ENCODE data around the gene NOVA2.

NOVA2 gene, protein sequence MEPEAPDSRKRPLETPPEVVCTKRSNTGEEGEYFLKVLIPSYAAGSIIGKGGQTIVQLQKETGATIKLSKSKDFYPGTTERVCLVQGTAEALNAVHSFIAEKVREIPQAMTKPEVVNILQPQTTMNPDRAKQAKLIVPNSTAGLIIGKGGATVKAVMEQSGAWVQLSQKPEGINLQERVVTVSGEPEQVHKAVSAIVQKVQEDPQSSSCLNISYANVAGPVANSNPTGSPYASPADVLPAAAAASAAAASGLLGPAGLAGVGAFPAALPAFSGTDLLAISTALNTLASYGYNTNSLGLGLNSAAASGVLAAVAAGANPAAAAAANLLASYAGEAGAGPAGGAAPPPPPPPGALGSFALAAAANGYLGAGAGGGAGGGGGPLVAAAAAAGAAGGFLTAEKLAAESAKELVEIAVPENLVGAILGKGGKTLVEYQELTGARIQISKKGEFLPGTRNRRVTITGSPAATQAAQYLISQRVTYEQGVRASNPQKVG

DNA sequence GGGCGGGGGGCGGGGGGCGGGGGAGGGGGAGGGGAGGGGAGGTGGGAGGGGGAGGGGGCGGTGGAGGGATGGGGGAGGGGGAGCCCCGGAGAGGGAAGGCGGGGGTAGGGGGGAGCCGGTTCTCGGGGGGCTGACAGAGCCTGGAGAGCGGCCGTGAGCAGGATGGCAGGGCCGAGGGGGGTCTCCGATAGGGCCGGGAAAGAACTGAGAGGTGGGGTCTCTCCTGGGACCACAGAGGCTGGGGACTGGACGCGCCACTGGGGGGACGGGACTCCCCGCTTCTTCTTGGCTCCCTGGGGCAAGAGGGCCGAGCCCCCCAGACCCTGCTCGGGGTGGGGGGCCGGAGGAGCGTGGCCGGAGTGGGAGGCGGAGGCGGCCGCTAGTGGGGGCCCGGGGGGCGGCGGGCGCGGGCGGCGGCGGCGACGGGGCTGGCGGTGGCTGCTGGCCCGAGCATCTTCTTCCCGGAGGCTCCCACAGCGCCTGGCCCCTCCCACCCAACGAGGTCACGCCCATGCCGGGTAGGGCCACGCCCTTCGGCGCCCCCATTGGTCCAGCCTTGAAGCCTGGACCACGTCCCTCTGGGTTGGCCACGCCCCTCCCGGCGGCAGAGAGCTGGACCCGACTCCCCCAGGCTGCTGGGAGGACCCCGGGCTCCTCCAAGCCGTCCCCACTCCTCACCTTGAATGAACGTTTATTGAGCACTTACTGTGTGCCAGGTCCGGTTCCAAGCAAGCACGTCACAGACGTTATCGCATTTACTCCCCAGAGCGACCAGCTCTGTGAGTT is at the start of gene NOVA2:
Gene NOVA2, minus strand, starts transcription at position 313 of the 786 bp plus-strand sequence. CDS start 514 bp downstream, outside the sequence.
- peak; percentile 59 for DNase-seq

DNA sequence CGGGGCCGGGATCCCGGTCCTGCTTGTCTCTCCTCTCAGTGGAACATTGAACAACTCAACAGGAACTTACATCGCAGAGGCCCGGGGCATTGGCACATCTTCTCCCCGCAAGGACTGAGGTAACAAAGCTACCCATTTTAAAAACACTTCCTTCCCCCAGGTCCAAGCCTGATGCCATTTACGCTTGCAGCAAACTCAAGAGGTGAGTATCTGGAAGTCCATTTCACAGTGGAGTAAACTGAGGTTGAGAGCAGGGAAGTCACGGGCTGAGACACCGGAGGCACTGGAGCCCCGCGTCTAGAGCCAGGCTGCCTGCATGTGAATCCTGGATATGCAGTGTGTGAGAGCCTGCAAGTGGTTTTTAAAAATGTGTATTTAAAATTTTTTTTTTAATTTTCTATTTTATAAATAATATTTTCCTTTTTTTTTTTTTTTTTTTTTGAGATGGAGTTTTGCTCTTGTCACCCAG is 49.7 kb upstream of the NOVA2 start:
- no peak for DNase-seq

DNA sequence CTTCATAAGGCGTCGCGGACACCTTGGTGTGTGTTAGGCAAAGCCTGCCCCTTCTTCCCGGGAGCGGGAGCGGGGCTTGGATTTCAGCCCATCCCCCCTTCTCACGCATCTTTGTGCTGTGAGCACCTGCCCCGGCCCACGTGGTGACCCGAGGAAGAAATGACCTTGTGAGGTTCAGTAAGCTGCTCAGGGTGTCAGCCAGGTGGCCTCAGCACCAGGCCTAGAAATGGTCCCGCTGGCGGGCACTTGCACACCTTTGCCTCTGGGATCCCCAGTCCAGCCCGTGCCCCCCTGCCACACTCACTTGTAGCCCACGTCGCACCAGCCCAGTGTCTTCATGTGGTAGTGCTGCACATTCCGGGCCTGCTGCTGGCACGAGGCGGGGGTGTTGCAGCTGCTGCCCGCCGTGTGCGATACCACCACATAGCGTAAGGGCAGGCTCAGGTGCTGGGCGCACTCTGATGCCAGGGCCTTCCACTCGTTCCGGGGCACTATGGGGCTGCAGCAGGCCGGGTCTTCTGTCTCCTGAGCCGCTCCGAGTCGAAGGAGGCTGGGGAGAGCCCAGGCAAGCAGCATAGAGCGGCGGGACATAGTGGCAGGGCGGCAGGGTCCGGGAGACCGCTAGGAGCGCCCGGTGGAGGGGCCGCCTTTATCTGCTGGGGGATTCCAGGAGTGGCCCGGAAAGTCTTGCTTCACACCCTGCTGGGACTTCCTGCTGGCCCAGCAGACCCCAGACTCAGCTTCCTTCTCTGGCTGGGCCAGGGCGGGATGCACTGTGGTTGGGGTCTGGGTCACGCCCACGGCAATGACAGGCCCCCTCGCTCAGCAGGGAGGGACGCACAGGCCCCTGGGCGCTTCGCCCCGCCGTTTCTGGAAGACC is 49.0 kb upstream of the NOVA2 start, which contains the start of gene PGLYRP1:
Gene PGLYRP1, minus strand, starts transcription at position 623 of the 880 bp plus-strand sequence. Its CDS starts 32 bp downstream, at position 591.
- DNase-seq = no peak

DNA sequence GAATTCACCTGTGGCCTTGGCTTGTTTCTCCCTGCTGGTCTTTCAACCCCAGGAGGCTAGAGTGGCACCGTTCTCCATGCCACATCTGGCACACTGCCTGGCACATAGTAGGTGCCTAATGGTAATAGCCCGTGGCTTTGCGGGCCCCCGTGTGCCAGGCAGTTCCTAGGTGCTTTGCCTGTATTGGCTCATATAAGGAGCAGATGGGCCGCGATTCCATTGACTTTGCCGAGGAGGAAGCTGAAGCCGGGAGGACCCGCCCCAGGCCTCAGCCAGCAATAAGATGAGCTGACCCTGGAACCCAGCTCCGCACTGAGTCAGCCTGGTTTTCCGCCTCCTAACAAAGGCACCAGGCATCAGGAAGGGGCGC is 48.4 kb upstream of the NOVA2 start:
- DNase-seq = no peak

DNA sequence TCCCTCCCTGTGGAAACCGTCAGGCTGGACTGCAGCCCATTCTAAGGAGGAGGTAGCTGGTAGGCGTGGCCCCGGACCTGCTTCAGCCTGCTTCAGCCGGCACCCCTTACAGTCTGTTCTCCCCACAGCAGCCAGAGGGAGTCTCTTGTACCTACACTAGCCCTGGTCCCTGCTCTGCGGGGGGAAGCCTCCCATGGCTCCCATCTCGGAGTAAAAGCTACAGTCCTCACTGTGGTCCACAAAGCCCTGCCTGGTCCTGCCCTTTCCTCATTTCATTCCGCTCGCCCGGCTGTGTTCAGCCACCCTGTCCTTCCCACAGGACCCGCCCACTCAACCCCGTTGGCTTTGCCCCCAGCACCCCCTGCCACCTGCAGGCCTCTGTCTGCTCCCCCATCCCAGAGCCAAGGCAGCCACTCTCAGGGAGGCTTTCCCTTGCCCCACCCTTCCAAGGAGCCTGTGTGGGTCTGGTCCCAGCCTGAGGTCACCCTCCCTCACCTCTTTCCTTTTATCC is 47.9 kb upstream of the NOVA2 start:
- DNase-seq = no peak

DNA sequence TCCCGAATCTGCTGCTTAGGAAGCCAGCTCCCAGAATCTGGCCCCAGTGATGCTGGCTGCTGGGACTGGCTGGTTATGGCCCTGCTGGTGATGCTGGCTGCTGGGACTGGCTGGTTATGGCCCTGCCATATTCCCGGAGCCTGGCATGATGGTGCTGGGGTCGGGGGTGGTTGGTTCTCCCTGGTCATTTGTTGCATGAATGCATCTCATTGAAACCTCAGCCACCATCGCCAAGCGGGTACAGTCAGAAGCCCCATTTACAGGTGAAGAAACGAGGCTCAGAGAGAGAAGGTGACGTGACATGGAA is 47.1 kb upstream of the NOVA2 start:
- no peak for DNase-seq

DNA sequence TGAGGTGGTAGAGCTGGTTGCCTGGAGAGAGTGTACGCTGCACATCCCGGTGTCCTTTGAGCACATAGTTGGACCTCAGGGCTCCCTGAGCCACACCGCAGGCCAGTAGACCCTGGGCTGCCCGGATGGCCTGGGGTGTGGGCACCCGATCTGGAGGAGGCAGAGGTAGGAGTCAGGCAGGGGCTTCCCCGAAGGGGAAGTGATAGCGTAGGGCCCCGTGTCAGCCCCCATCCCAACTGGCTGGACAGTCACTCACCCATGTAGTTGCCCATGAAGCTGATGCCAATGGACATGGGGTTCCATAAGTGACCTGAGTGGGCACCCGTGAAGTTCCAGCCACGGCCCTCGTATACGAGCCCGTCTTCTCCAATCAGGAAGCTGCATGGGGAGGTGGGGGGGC is 45.6 kb upstream of the NOVA2 start:
- DNase-seq = no peak

DNA sequence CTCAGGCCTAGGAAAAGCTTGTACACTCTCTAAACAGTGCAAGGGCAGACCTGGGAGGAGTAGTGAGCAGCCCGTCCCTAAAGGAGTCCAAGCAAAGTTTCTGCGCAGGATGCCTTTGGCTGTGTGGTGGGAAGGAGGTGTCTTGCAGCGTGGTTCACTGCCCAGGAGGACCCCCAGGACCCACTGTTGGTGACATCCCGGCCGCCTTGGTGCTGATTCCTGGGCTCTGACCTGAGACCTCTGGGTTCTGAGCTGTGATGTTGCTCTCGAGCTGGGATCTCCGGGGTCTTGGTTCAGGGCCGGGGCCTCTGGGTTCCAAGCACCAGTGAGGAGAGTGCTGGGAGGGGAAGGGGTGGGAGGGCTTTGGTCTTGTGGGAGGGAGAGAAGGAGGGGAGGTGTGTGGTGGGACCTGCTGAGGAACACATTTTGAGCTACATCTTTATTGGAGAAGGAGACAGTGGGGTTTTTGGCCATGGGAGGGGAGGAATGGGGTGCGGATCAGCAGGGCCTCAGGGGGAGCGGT is 45.1 kb upstream of the NOVA2 start:
- no peak for DNase-seq

DNA sequence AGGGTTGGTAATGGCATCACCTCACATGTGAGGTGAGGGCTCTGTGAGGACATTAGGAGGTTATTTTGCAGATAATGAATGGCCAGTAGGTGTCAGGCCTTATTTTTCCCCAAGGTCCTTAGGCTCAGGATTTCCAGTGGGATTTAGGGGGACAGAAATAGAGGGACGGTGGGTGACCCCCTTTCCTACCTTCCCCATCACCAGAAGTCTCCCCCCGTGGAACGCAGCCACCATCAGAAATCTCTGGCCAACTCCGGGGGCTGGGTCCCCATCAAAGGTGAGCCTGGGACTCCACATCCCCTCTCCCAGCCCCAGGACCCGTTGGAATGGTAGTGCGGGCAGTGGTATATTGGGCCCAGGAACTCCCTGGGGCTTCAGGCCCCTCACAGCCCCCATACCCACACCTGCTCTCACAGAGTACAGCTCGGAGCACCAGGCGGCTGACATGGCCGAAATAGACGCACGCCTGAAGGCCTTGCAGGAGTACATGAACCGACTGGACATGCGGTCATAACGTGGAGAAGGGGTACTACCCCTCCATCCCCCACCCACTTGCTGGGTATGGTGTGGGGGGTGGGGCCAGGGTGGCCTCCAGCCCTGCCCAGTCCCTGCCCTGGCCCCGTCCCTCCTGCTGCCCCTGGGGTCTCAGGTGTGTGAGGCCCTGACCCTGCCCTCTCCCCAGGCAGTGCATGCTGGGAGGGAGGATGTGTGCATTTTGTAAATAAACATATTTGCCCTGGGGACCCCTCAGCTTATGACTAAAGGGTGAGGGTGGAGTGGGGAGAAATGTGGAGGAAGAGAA is 44.4 kb upstream of the NOVA2 start:
- DNase-seq = no peak

DNA sequence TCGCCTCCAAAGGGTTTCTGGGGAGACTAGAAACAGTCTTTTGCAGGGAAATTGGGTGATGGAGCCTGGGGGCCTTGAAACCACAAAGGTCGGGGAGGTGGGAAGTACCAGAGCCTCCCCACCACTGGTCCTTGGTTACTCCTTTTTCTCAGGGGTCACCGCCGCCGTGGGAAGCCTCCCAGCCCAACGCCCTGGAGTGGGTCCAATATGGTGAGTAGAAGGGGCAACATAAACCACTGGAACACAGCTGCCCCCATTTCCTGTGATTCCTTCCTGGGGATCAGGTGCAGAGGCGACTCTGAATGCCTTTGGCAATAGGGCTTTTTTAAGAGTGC is 43.4 kb upstream of the NOVA2 start:
- no peak for DNase-seq

DNA sequence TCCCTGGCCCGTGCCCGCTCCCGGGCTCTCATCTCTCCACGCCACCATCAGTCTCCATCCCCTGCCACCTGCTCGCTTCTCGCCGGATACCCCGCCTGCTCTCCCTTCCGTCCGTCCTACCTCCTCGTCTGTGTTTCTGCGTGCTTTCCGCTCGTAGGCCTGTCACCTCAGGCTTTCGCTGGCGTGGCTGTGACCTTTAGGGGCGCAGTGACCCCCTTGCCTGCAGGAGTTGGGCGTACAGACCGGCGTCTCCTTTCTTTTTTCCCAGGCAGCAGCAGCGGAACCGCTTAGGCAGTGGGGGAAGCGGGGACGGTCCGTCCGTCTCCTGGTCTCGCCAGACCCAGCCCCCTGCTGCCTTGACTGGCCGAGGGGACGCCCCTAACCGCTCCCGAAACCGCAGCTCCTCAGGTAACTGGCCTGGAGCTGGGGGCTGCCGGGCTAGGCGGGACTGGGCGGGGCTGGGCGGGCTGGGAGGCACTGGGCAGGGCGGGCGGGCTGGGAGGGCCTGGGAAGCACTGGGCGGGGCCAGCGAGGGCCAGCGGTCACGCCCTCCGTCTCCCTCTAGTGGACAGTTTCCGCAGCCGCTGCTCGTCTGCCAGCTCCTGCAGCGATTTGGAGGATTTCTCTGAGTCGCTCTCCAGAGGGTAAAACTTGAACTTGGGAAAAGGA is 42.9 kb upstream of the NOVA2 start:
- peak; percentile 80 for DNase-seq

DNA sequence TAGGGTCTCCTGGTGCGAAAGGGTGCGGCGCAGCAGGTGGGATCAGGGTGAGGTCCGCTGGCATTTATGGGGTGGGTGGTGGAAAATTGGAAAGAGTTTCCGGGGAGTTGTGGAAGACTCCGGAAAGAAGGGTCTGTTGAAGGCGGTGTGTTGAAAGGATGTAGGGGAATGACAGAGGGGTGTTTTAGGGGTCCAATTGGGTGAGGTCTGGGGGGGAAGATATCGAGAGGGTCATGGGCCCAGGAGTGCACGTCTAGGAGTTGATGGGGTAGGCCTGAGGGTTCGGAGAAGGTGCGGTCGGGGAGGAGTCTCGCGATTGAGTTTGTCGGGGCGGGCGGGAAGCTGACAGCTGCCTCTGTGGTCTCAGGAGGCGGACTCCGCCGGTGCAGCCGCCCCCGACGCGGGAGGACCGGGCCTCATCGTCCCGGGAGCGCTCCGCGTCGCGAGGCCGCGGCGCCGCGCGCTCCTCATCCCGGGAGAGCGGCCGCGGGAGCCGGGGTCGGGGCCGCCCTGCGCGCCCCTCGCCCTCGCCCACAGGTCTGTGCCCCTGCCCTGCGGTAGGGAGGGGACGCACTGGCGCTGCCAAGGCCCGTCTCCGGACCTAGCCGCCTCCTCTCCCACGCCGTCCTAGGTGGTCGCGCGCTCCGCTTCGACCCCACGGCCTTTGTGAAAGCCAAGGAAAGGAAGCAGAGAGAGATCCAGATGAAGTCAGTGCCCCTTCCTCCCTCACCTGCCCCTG is 42.2 kb upstream of the NOVA2 start:
- no peak for DNase-seq

DNA sequence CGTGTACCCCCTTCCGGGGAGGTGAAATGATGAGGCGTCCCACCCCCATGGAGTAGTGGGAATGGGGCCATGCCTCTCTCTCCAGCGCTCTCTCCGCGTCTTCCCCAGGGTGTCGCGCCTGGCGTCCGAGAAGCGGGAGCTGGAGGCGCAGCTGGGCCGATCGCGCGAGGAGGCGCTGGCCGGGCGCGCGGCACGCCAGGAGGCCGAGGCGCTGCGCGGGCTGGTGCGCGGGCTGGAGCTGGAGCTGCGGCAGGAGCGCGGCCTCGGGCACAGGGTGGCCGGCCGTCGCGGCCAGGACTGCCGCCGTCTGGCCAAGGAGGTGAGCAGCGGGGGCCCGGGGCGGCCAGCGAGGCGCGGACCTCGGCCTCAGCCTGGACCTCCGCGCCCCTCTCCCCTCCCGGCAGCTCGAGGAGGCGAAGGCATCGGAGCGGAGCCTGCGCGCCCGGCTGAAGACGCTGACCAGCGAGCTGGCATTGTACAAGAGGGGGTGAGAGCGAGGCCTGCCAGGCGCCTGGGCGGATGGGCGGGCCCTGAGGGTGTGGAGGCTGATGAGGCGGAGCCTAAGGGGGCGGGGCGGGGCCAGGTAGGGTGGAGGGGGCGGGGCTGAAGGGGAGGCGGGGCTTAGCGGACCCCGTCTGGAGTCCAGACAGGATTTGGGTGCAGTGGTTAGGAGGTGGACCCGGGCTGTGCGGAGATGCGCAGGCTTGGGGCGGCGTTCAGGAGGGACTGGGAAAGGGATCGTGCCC is 41.4 kb upstream of the NOVA2 start:
- peak; percentile 48 for DNase-seq

DNA sequence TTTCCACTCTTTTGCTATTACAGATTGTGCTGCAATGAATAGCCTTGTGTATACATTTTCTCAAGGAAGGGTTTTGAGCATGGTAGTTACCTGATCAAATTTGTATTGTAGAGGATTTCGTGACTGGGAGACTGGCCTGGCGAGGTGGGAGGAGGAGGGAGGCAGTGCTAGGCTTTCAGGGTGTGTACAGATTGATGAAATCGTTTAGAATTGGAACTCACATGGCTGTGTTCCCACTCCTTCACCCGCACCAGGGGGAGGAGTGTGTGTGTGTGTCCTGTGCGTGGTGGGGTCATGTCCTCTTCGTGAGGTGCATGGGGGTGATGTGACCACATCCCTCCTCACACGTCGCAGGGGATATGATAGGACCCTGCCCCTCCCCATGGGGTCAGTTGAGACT is 40.9 kb upstream of the NOVA2 start:
- no peak for DNase-seq

DNA sequence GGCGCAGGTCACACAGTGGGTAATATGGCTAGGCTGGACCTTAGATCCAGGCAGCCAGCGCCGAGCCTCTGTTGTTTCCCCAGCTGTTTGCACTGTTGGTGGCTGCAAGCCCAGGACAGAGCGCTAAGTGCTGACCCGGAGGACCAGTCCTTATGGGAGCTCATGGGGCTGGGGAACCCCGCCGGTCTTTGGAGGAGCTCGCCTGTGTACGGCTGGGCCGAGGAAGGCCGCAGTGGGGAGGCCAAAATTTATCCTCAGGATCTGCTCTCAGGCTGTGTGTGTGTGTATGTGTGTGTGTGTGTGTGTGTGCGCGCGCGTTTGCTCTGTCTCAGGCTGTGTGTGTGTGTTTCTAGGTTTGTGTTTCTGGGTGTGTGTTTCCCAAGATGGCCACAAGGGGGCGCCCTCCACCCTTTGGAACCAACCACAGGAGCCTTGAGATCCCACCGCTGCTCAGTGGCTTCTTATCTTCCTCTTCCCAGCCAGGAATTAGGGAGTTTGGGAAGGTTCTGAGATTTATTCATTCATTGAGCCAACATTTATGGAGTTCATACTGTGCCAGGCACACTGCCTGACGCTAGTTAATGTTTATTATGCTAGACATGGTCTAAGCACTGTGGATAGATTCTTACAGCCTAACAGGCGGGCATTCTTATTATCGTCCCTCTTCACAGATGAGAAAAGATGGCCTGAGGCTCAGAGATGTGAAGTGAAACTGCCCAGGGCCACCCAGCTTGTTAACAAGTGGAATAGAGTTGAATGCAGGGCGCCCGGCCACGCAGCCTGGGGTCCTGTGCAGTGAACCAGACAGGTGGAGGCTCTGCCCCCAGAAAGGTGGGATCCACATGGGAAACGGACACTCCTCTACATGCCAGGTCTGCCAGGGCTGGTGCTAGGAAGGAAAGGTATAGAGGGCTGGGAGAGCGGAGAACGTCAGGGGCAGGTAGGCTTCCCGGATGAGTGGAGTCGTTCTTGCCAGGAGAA is 36.2 kb upstream of the NOVA2 start:
- DNase-seq = peak; percentile 66

DNA sequence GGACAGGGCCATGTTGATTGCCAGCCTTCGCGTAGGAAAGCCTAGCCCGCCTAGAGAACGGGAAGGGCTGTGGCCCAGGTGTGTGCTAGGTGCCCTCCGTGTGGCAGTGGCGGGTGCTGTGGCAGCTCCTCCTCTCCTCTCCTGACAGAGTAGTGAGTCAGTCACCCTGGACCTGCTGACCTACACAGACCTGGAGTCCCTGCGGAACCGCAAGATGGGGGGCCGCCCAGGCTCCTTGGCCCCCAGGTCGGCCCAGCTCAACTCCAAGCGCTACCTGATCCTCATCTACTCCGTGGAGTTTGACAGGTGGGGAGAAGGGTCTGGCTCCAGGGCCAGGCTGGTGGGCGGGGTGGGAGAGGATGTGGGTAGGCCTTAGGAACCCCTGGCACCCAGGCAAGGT is 32.7 kb upstream of the NOVA2 start:
- DNase-seq = no peak

DNA sequence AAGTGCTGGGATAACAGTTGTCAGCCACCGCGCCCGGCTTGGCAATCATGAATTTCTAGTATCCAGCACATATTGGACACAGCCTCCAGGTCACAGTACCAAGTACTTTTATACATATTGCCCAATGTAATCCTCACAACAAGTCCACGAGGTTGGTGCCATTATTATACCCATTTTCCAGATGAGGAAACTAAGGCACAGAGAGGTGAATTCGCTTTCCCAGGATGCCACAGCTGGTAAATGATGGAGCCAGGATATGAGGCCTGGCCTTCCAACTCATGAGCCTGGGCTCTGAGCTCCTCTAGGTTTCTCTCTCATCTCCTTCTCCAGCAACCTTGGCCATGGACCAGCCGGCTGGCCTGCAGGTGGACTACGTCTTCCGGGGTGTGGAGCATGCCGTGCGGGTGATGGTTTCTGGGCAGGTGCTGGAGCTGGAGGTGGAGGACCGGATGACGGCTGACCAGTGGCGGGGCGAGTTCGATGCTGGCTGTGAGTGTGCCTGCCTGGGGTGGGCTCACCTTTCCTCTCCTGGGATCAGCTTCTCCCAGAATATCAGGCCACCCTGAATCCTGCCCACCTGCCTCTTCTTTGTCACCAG is 29.1 kb upstream of the NOVA2 start:
- no peak for DNase-seq
